WTC11 (cell line): ENCODE results near the gene SSH3. TPM values are rescaled to one million over a fixed set of nuclear protein-coding genes. Genes with fewer than 3 reads are reported as not detected.

ENCODE experiments used
- ATAC-seq: fragments of 200-7000 bp; cut with Tn5 transposase; 2 replicates; pipeline ENCODE4 v1.10.0; 2021; ENCODE audit warnings: mild to moderate bottlenecking, moderate library complexity
- CTCF ChIA-PET: fragments of 300-600 bp; sonication (Branson Sonifier 250); formaldehyde crosslinking; loops from one replicate; lab custom pipeline; 2021; ENCODE audit warnings: antibody characterized with exemption; lab: Charles Lee
- POLR2A ChIA-PET: fragments of 350-600 bp; sonication (Branson Sonifier 250); formaldehyde crosslinking; loops from one replicate; lab custom pipeline; 2021; ENCODE audit warnings: antibody characterized with exemption; lab: Charles Lee
- DNase-seq: peaks from one replicate; pipeline ENCODE4 v3.0.0; 2021; ENCODE audit warnings: low spot score
- H3K27ac Mint-ChIP-seq: 2 replicates; pipeline ENCODE4 v1.8.0; 2021; ENCODE audit warnings: mixed read lengths
- H3K27me3 Mint-ChIP-seq: 2 replicates; pipeline ENCODE4 v1.8.0; 2021; ENCODE audit warnings: low read depth, mild to moderate bottlenecking, moderate library complexity, mixed read lengths
- H3K36me3 Mint-ChIP-seq: 2 replicates; pipeline ENCODE4 v1.8.0; 2021; ENCODE audit warnings: mixed read lengths
- H3K4me1 Mint-ChIP-seq: 2 replicates; pipeline ENCODE4 v1.8.0; 2022; ENCODE audit warnings: mixed read lengths
- H3K4me3 Mint-ChIP-seq: 2 replicates; pipeline ENCODE4 v1.8.0; 2021; ENCODE audit warnings: mild to moderate bottlenecking, moderate library complexity, mixed read lengths
- H3K9me3 Mint-ChIP-seq: 2 replicates; pipeline ENCODE4 v1.8.0; 2021; ENCODE audit warnings: mixed read lengths
- CTCF ChIP-seq: fragments of 200-600 bp; IDR thresholded peaks from 2 replicates; pipeline ENCODE4 v1.8.0; 2022; ENCODE audit warnings: antibody characterized with exemption
- E2F5 ChIP-seq: sonication (generic); formaldehyde crosslinking; IDR thresholded peaks from 2 replicates; pipeline ENCODE4 v1.8.1; 2022; ENCODE audit warnings: mild to moderate bottlenecking, moderate library complexity, missing genetic modification reagents
- FOXK1 ChIP-seq: sonication (generic); formaldehyde crosslinking; IDR thresholded peaks from 2 replicates; pipeline ENCODE4 v1.8.0; 2022; ENCODE audit warnings: mild to moderate bottlenecking, moderate library complexity, missing genetic modification reagents
- GABPB1 ChIP-seq: sonication (generic); formaldehyde crosslinking; IDR thresholded peaks from 2 replicates; pipeline ENCODE4 v1.8.1; 2023; ENCODE audit warnings: mild to moderate bottlenecking, missing genetic modification reagents
- IRF1 ChIP-seq: sonication (generic); formaldehyde crosslinking; IDR thresholded peaks from 2 replicates; pipeline ENCODE4 v1.8.0; 2023; ENCODE audit warnings: missing genetic modification reagents
- NFYB ChIP-seq: sonication (generic); formaldehyde crosslinking; conservative IDR thresholded peaks from 2 replicates; pipeline ENCODE4 v1.8.0; 2022; ENCODE audit warnings: low read depth, missing genetic modification reagents
- PRDM15 ChIP-seq: sonication (generic); formaldehyde crosslinking; IDR thresholded peaks from 2 replicates; pipeline ENCODE4 v1.8.0; 2022; ENCODE audit warnings: missing genetic modification reagents
- RORB ChIP-seq: fragments of 250-450 bp; sonication (Bioruptor Pico); IDR thresholded peaks from 2 replicates; pipeline ENCODE4 v1.9.0; 2021; ENCODE audit warnings: mild to moderate bottlenecking
- TCF7 ChIP-seq: sonication (generic); formaldehyde crosslinking; IDR thresholded peaks from 2 replicates; pipeline ENCODE4 v1.8.0; 2022; ENCODE audit warnings: mild to moderate bottlenecking, low read depth, missing genetic modification reagents, moderate library complexity
- TEAD1 ChIP-seq: sonication (generic); formaldehyde crosslinking; IDR thresholded peaks from 2 replicates; pipeline ENCODE4 v1.8.0; 2022; ENCODE audit warnings: mild to moderate bottlenecking, missing genetic modification reagents
- TP53 ChIP-seq: sonication (generic); formaldehyde crosslinking; IDR thresholded peaks from 2 replicates; pipeline ENCODE4 v1.8.1; 2023; ENCODE audit warnings: mild to moderate bottlenecking, missing genetic modification reagents
- ZNF416 ChIP-seq: fragments of 250-450 bp; sonication (Bioruptor Pico); IDR thresholded peaks from 2 replicates; pipeline ENCODE4 v1.9.0; 2021; ENCODE audit warnings: mild to moderate bottlenecking, inconsistent platforms
- total RNA-seq: library from RNA; stranded (reverse); gene quantifications from 3 replicates; pipeline ENCODE4 v1.2.3, GENCODE V29; 2021
- TF ChIP-seq, protein P1 (sequence below): sonication (generic); formaldehyde crosslinking; IDR thresholded peaks from 2 replicates; pipeline ENCODE4 v1.8.1; 2023; ENCODE audit warnings: mild to moderate bottlenecking, moderate library complexity, missing genetic modification reagents
- TF ChIP-seq, protein P2 (sequence below): sonication (generic); formaldehyde crosslinking; IDR thresholded peaks from 2 replicates; pipeline ENCODE4 v1.8.0; 2022; ENCODE audit warnings: mild to moderate bottlenecking, missing genetic modification reagents
- TF ChIP-seq, protein P3 (sequence below): sonication (generic); formaldehyde crosslinking; IDR thresholded peaks from 2 replicates; pipeline ENCODE4 v1.8.0; 2022; ENCODE audit warnings: mild to moderate bottlenecking, missing genetic modification reagents
- TF ChIP-seq, protein P4 (sequence below): sonication (generic); formaldehyde crosslinking; IDR thresholded peaks from 2 replicates; pipeline ENCODE4 v1.8.0; 2023; ENCODE audit warnings: missing genetic modification reagents, mild to moderate bottlenecking, borderline replicate concordance

SSH3 gene
- total RNA-seq, 1 experiment from 2014 or later: 42.3 TPM

DNA sequence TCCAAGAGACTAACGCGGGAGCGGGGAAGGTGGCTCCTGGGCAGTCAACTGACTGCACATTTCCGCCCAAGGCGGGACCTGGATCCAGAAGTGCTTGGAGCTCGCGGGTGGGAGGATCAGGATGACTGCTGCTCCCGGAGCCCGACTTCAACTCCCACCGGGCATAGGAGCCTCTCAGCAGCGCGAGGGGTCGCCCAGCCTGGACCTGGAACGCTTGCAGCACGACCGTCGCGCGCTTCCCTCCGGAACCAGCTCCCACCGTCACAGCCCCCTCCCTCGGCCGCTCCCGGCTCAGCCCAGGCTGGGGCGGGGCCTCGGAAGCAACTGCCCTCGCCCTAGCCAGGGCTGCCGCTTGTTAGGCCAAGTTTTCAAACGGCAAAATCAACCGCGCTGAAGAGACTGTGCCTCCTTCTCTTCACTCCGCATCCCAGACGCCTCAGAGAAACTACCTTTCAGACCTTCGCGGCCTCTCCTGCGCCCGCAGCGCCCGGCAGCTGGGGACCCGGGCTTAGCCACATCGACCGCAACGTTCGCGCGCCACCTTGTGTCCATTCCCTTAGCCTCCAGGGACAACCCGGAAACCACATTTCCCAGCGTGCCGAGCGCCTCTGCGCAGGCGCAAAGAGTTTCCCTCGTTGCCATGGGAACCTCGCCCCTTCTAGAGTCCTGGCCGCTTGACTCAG, 14.0 kb downstream of the SSH3 start (continued):
- TF ChIP-seq, protein P1, sequence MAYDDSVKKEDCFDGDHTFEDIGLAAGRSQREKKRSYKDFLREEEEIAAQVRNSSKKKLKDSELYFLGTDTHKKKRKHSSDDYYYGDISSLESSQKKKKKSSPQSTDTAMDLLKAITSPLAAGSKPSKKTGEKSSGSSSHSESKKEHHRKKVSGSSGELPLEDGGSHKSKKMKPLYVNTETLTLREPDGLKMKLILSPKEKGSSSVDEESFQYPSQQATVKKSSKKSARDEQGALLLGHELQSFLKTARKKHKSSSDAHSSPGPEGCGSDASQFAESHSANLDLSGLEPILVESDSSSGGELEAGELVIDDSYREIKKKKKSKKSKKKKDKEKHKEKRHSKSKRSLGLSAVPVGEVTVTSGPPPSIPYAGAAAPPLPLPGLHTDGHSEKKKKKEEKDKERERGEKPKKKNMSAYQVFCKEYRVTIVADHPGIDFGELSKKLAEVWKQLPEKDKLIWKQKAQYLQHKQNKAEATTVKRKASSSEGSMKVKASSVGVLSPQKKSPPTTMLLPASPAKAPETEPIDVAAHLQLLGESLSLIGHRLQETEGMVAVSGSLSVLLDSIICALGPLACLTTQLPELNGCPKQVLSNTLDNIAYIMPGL (CRISPR knock-in tag): peak; percentile 90
- no peak for TF ChIP-seq TCF7 (CRISPR knock-in tag)
- peak; percentile 58 for TF ChIP-seq CTCF
- TF ChIP-seq, protein P2, sequence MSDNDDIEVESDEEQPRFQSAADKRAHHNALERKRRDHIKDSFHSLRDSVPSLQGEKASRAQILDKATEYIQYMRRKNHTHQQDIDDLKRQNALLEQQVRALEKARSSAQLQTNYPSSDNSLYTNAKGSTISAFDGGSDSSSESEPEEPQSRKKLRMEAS (CRISPR knock-in tag): peak; percentile 59; the same call in 1 of the 2 replicates
- no peak for TF ChIP-seq NFYB (CRISPR knock-in tag)
- TF ChIP-seq ZNF416 (CRISPR knock-in tag): no peak
- no peak for TF ChIP-seq RORB (CRISPR knock-in tag)
- no peak for TF ChIP-seq TP53 (CRISPR knock-in tag)
- TF ChIP-seq, protein P3, sequence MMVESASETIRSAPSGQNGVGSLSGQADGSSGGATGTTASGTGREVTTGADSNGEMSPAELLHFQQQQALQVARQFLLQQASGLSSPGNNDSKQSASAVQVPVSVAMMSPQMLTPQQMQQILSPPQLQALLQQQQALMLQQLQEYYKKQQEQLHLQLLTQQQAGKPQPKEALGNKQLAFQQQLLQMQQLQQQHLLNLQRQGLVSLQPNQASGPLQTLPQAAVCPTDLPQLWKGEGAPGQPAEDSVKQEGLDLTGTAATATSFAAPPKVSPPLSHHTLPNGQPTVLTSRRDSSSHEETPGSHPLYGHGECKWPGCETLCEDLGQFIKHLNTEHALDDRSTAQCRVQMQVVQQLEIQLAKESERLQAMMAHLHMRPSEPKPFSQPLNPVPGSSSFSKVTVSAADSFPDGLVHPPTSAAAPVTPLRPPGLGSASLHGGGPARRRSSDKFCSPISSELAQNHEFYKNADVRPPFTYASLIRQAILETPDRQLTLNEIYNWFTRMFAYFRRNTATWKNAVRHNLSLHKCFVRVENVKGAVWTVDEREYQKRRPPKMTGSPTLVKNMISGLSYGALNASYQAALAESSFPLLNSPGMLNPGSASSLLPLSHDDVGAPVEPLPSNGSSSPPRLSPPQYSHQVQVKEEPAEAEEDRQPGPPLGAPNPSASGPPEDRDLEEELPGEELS (CRISPR knock-in tag): 0 out of 2 replicates have a peak, but pooled peaks have one; percentile 30
- TF ChIP-seq, all 79 proteins: peak for 11

DNA sequence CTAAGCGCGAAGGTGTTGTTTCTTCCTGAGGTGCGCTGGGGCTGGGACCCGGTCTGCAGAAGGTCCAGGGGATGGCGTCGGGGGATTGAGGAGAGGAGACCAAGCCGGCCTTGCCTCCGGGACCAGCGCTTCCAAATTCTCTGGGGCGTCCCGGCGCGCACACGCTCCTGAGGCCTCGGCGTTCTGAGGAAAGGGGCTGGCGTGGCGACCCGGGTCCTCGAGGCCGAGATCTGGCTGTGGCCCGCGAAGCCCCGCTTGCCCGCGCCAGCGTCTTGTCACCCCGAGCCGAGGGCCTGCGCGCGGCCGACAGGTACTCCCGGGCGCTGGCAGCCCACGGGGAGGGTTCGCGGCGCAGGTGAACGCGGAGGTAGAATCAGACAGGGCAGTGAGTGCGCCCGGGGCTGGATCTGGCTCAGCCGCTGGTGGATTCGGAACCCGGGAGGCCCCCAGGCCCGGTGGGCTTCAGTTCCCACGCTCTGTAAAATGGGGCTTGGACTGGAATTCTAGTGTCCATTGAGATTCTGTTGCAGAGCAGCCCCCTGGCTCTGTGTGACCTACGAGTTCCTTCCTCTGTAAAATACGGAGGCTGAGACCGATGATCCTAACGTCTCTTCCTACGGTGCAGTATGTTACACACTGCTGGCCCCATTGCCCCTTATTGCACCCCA, 14.7 kb downstream of the SSH3 start:
- H3K4me3 Mint-ChIP-seq: peak overlapping the region; percentile 91
- POLR2A ChIA-PET: interaction anchor here (0.9 to 1.4 kb wide), 5 partner anchors 15 to 96 kb away, joined by 3 to 10 read pairs (median 4); partner anchors contain the start of genes GRK2, POLD4 and SSH3
- no peaks in the 10 kb centered on the region for H3K36me3 Mint-ChIP-seq
- CTCF ChIA-PET: interaction anchor here (0.5 to 5.4 kb wide), 50 partner anchors 8 to 1322 kb away, joined by 3 to 122 read pairs (median 6); partner anchors contain the start of genes AIP, ANKRD13D, CLCF1 and GRK2
- H3K27me3 Mint-ChIP-seq: peaks cover 41% of the 10 kb centered on the region
- peaks cover 5% of the 10 kb centered on the region for H3K4me1 Mint-ChIP-seq
- H3K9me3 Mint-ChIP-seq: no peaks in the 10 kb centered on the region
- H3K27ac Mint-ChIP-seq: no peak overlapping the region; the same call in 1 of the 2 replicates
- DNase-seq (peak; percentile 49), ATAC-seq (peak; percentile 11; the same call in 1 of the 2 replicates)
- TF ChIP-seq, protein P4, sequence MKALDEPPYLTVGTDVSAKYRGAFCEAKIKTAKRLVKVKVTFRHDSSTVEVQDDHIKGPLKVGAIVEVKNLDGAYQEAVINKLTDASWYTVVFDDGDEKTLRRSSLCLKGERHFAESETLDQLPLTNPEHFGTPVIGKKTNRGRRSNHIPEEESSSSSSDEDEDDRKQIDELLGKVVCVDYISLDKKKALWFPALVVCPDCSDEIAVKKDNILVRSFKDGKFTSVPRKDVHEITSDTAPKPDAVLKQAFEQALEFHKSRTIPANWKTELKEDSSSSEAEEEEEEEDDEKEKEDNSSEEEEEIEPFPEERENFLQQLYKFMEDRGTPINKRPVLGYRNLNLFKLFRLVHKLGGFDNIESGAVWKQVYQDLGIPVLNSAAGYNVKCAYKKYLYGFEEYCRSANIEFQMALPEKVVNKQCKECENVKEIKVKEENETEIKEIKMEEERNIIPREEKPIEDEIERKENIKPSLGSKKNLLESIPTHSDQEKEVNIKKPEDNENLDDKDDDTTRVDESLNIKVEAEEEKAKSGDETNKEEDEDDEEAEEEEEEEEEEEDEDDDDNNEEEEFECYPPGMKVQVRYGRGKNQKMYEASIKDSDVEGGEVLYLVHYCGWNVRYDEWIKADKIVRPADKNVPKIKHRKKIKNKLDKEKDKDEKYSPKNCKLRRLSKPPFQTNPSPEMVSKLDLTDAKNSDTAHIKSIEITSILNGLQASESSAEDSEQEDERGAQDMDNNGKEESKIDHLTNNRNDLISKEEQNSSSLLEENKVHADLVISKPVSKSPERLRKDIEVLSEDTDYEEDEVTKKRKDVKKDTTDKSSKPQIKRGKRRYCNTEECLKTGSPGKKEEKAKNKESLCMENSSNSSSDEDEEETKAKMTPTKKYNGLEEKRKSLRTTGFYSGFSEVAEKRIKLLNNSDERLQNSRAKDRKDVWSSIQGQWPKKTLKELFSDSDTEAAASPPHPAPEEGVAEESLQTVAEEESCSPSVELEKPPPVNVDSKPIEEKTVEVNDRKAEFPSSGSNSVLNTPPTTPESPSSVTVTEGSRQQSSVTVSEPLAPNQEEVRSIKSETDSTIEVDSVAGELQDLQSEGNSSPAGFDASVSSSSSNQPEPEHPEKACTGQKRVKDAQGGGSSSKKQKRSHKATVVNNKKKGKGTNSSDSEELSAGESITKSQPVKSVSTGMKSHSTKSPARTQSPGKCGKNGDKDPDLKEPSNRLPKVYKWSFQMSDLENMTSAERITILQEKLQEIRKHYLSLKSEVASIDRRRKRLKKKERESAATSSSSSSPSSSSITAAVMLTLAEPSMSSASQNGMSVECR (CRISPR knock-in tag): 0 out of 2 replicates have a peak, but pooled peaks have one; percentile 5
- peak; percentile 21; the same call in 1 of the 2 replicates for TF ChIP-seq E2F5 (CRISPR knock-in tag)
- peak; percentile 45; the same call in 1 of the 2 replicates for TF ChIP-seq TEAD1 (CRISPR knock-in tag)
- TF ChIP-seq GABPB1: 0 out of 2 replicates have a peak, but pooled peaks have one; percentile 8
- TF ChIP-seq PRDM15: no peak
- TF ChIP-seq FOXK1 (CRISPR knock-in tag): peak; percentile 78; the same call in 1 of the 2 replicates
- no peak for TF ChIP-seq IRF1
- TF ChIP-seq, protein P2 (CRISPR knock-in tag): peak; percentile 70
